Right lobe of liver (tissue), 6 donors: ENCODE results near the gene PTK7. TPM values are rescaled to one million over a fixed set of nuclear protein-coding genes. Genes with fewer than 3 reads are reported as not detected.
A peak's percentile ranks its signal among the peaks of the same experiment; 100 is the strongest.

Source experiments
- ATAC-seq, 4 donors: fragments of 200-7000 bp; cut with Tn5 transposase; one replicate each; pipeline ENCODE4 v1.9.1; 2020; ENCODE audit warnings: mild to moderate bottlenecking in 4 of 4, moderate library complexity in 4 of 4
- DNase-seq, 3 donors: peaks; one replicate each; pipeline ENCODE4 v3.0.0-alpha.2; 2020
- H3K27ac ChIP-seq, 3 donors: fragments of 200-600 bp; one replicate each; pipeline ENCODE4 v1.8.0; 2022
- H3K27me3 ChIP-seq, 2 donors: fragments of 200-600 bp; one replicate each; pipeline ENCODE4 v1.8.0; 2022
- H3K36me3 ChIP-seq, 4 donors: fragments of 200-600 bp; sonication (generic) in 1 of 4; one replicate each; pipeline versions ENCODE4 v1.5.1 to v1.8.0; 2017 to 2022; ENCODE audit warnings: control low read depth in 1 of 4
- H3K4me1 ChIP-seq, 4 donors: fragments of 200-600 bp; sonication (generic) in 1 of 4; one replicate each; pipeline versions ENCODE4 v1.5.1 to v1.8.0; 2017 to 2022; ENCODE audit warnings: control low read depth in 1 of 4
- H3K4me3 ChIP-seq, 3 donors: fragments of 200-600 bp; one replicate each; pipeline ENCODE4 v1.8.0; 2022
- H3K9me3 ChIP-seq, 4 donors: fragments of 200-600 bp; sonication (generic) in 1 of 4; one replicate each; pipeline versions ENCODE4 v1.5.1 to v1.8.0; 2017 to 2022; ENCODE audit warnings: control low read depth in 1 of 4
- POLR2A ChIP-seq: fragments of 450-650 bp; IDR thresholded peaks from one replicate; pipeline ENCODE4 v1.6.1; 2017; ENCODE audit warnings: antibody characterized with exemption, mild to moderate bottlenecking
- WGBS: methylation state at CpG from one replicate; pipeline ENCODE4 v1.1.6; 2018; ENCODE audit warnings: low coverage, low lambda C conversion rate; ENCODE audit not compliant: insufficient coverage; ENCODE audit errors: missing lambda C conversion rate; 5-methylcytosine and 5-hydroxymethylcytosine counted together
- intact Hi-C, 2 donors: fragments of 100-400 bp; cut with DNase I; formaldehyde crosslinking; loops; one replicate each; pipeline versions ENCODE4 v1.11.2 to v1.14.1; 2022
- total RNA-seq, 6 experiments: library from RNA; depleted of rRNA in 2 of 6; stranded (reverse); fragments of >200 nt in 2 of 6; fragmentation: NEBNext Ultra II Directional in 3 of 6; extraction: Animal tissue kit (Norgen Biotek cat#: 25700) in 3 of 6; gene quantifications; one replicate each; pipeline versions ENCODE4 v1.1.0 to v1.2.4, GENCODE V29; 2016 to 2023
- TF ChIP-seq, protein P1 (sequence below), 4 donors: fragments of 200-600 bp in 3 of 4; fragments of 450-650 bp in 1 of 4; IDR thresholded peaks; one replicate each; pipeline versions ENCODE4 v1.5.1 to v1.8.0; 2016 to 2022; ENCODE audit warnings: antibody characterized with exemption in 4 of 4, mild to moderate bottlenecking in 2 of 4
- donor health status: DM: no; HTN: yes; CAD: no.
- donor health status: DM: no; HTN: no; CAD: no.
- donor health status: DM: no; HTN: no; CAD: no.
- donor health status: DM: no; HTN: yes; CAD: no.
- donor health status: DM: no; HTN: yes; CAD: no.

PTK7 gene
- total RNA-seq, 6 experiments from 2014 or later, result 0.55 to 1.8 (median 0.99) TPM

- Histone ChIP-seq H3K4me1 (peaks cover 0 to 15% (median 0%) of the 10 kb centered on the region in 4 donors), H3K9me3 (no peaks in the 10 kb centered on the region), H3K27me3 (no peaks in the 10 kb centered on the region), H3K27ac (no peak overlapping the region), H3K36me3 (peaks cover 0 to 21% (median 0%) of the 10 kb centered on the region in 4 donors), H3K4me3 (no peak overlapping the region)
- intact Hi-C loops, result no loop called here
- TF ChIP-seq, protein P1, sequence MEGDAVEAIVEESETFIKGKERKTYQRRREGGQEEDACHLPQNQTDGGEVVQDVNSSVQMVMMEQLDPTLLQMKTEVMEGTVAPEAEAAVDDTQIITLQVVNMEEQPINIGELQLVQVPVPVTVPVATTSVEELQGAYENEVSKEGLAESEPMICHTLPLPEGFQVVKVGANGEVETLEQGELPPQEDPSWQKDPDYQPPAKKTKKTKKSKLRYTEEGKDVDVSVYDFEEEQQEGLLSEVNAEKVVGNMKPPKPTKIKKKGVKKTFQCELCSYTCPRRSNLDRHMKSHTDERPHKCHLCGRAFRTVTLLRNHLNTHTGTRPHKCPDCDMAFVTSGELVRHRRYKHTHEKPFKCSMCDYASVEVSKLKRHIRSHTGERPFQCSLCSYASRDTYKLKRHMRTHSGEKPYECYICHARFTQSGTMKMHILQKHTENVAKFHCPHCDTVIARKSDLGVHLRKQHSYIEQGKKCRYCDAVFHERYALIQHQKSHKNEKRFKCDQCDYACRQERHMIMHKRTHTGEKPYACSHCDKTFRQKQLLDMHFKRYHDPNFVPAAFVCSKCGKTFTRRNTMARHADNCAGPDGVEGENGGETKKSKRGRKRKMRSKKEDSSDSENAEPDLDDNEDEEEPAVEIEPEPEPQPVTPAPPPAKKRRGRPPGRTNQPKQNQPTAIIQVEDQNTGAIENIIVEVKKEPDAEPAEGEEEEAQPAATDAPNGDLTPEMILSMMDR (IDR thresholded peaks at IDR 0.05), result no peak
- TF ChIP-seq POLR2A, result no peak
- DNase-seq (no peak), ATAC-seq (no peak)
- WGBS, result 93% methylated on average over 6 of the region's 14 CpGs
Measured at GRCh38 chr6:43186019-43186418, 109.9 kb downstream of the PTK7 start.

- ATAC-seq (no peak), DNase-seq (no peak)
- peaks cover 0 to 8% (median 0%) of the 10 kb centered on the region in 4 donors for H3K4me1 ChIP-seq
- no peak overlapping the region for H3K4me3 ChIP-seq
- H3K36me3 ChIP-seq, result peaks cover 0 to 21% (median 0%) of the 10 kb centered on the region in 4 donors
- TF ChIP-seq, protein P1 (IDR thresholded peaks at IDR 0.05), result no peak
- no peak for TF ChIP-seq POLR2A
- H3K27ac ChIP-seq, result no peak overlapping the region
- H3K9me3 ChIP-seq, result no peaks in the 10 kb centered on the region
- H3K27me3 ChIP-seq, result no peaks in the 10 kb centered on the region
- WGBS, result 100% methylated on average over 1 of the region's 4 CpGs
- intact Hi-C loops, result no loop called here
Measured at GRCh38 chr6:43186706-43187105, 110.6 kb downstream of the PTK7 start.

GRCh38 chr6:43187821-43188220 is 111.7 kb downstream of the PTK7 start:
- Histone ChIP-seq H3K4me3 (no peak overlapping the region), H3K27ac (no peak overlapping the region), H3K27me3 (no peaks in the 10 kb centered on the region), H3K36me3 (peaks cover 0 to 21% (median 0%) of the 10 kb centered on the region in 4 donors), H3K9me3 (no peaks in the 10 kb centered on the region), H3K4me1 (peaks cover 0 to 2% (median 0%) of the 10 kb centered on the region in 4 donors)
- 90% methylated on average over 2 of the region's 7 CpGs for WGBS
- TF ChIP-seq, protein P1 (IDR thresholded peaks at IDR 0.05), result no peak
- no peak for TF ChIP-seq POLR2A
- ATAC-seq, result no peak
- peak in 1 of 3 donors; percentile 29 for DNase-seq
- intact Hi-C loops, result no loop called here

- intact Hi-C loops, result no loop called here
- TF ChIP-seq, protein P1 (IDR thresholded peaks at IDR 0.05), result no peak
- TF ChIP-seq POLR2A, result no peak
- DNase-seq (peak in 1 of 3 donors; percentile 24), ATAC-seq (no peak)
- peaks cover 0 to 26% (median 0%) of the 10 kb centered on the region in 4 donors for H3K36me3 ChIP-seq
- no peak overlapping the region for H3K4me3 ChIP-seq
- no peak overlapping the region for H3K27ac ChIP-seq
- H3K4me1 ChIP-seq, result no peaks in the 10 kb centered on the region
- no peaks in the 10 kb centered on the region for H3K27me3 ChIP-seq
- H3K9me3 ChIP-seq, result no peaks in the 10 kb centered on the region
- 90% methylated on average over 7 of the region's 10 CpGs for WGBS
Measured at GRCh38 chr6:43188426-43188825, 112.3 kb downstream of the PTK7 start.
